Measurements from ENCODE around the gene PDGFD. TPM values are rescaled to one million over a fixed set of nuclear protein-coding genes. Genes with fewer than 3 reads are reported as not detected.

The PDGFD gene
- total RNA-seq, 1 experiment from 2014 or later, result 2.6 TPM

GRCh38 chr11:104043142-104043541 lies 120.8 kb downstream of the PDGFD start:
- no peak for ATAC-seq
- no peak for TF ChIP-seq CREM (CRISPR knock-in tag; IDR thresholded peaks at IDR 0.05)
- no peak for TF ChIP-seq STAT6 (CRISPR knock-in tag; conservative IDR thresholded peaks at IDR 0.05; ENCODE audit: low read depth)
- TF ChIP-seq ZNF532 (CRISPR knock-in tag; IDR thresholded peaks at IDR 0.05; ENCODE audit: borderline replicate concordance), result no peak
- TF ChIP-seq IRF2 (CRISPR knock-in tag; IDR thresholded peaks at IDR 0.05; ENCODE audit: borderline replicate concordance, low read depth), result no peak
- TF ChIP-seq FOXJ3 (CRISPR knock-in tag; IDR thresholded peaks at IDR 0.05; ENCODE audit: borderline replicate concordance), result no peak
- no peak for TF ChIP-seq E2F4 (CRISPR knock-in tag; IDR thresholded peaks at IDR 0.05; ENCODE audit: borderline replicate concordance, low read depth)
- TF ChIP-seq MYBL2 (CRISPR knock-in tag; IDR thresholded peaks at IDR 0.05), result no peak
- TF ChIP-seq ZNF317 (CRISPR knock-in tag; IDR thresholded peaks at IDR 0.05; ENCODE audit: borderline replicate concordance, low read depth), result no peak
- no peak for TF ChIP-seq GABPB1 (CRISPR knock-in tag; IDR thresholded peaks at IDR 0.05)
- no peaks in the 10 kb centered on the region for H3K4me1 Mint-ChIP-seq
- no peaks in the 10 kb centered on the region for H3K36me3 Mint-ChIP-seq
- H3K27ac Mint-ChIP-seq, result no peak overlapping the region
- H3K27me3 Mint-ChIP-seq (ENCODE audit: low read depth), result no peaks in the 10 kb centered on the region
- no peak for DNase-seq (ENCODE audit: low spot score)
- H3K4me3 Mint-ChIP-seq, result no peak overlapping the region
- no peaks in the 10 kb centered on the region for H3K9me3 Mint-ChIP-seq
- ChIA-PET CTCF (no interaction called here), POLR2A (no interaction called here)

DNA sequence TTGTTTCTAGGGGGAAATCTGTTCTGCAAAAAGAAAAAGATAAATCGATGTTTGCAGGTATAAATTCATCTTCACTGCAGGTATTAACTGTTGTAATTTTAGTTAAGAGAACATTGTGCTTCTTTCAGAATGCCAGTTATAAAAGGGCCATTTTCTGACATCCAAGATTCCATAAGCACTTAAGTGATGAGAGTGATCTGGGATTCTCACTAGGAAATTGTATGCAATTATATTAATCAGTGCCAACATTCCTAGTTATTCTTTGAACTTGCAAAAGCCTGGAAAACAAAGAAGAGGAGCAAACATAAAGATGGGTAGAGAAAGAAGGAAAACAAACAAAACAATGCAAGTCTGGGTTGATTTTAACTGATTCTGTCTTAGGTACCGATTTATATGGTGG lies 122.2 kb downstream of the PDGFD start:
- Mint-ChIP-seq H3K4me3 (no peak overlapping the region), H3K27me3 (ENCODE audit: low read depth) (no peaks in the 10 kb centered on the region), H3K9me3 (no peaks in the 10 kb centered on the region), H3K27ac (no peak overlapping the region; the same call in 1 of the 2 replicates), H3K4me1 (no peaks in the 10 kb centered on the region), H3K36me3 (no peaks in the 10 kb centered on the region)
- ChIA-PET POLR2A (no interaction called here), CTCF (no interaction called here)
- ATAC-seq (no peak), DNase-seq (ENCODE audit: low spot score) (no peak)
- TF ChIP-seq ERG (CRISPR knock-in tag; IDR thresholded peaks at IDR 0.05) (no peak), ZNF219 (CRISPR knock-in tag; IDR thresholded peaks at IDR 0.05; ENCODE audit: borderline replicate concordance) (no peak), KAT7 (CRISPR knock-in tag; IDR thresholded peaks at IDR 0.05; ENCODE audit: borderline replicate concordance) (no peak), NFYB (CRISPR knock-in tag; conservative IDR thresholded peaks at IDR 0.05; ENCODE audit: low read depth) (no peak), CREB1 (CRISPR knock-in tag; IDR thresholded peaks at IDR 0.05) (no peak), AR (CRISPR knock-in tag; IDR thresholded peaks at IDR 0.05) (no peak), SMAD4 (CRISPR knock-in tag; IDR thresholded peaks at IDR 0.05) (no peak), HMGA2 (CRISPR knock-in tag; IDR thresholded peaks at IDR 0.05) (no peak), CBFB (CRISPR knock-in tag; IDR thresholded peaks at IDR 0.05; ENCODE audit: low read depth) (no peak)
- TF ChIP-seq, protein P1, sequence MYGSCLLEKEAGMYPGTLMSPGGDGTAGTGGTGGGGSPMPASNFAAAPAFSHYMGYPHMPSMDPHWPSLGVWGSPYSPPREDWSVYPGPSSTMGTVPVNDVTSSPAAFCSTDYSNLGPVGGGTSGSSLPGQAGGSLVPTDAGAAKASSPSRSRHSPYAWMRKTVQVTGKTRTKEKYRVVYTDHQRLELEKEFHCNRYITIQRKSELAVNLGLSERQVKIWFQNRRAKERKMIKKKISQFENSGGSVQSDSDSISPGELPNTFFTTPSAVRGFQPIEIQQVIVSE (CRISPR knock-in tag; IDR thresholded peaks at IDR 0.05; ENCODE audit: borderline replicate concordance), result no peak
- TF ChIP-seq, protein P2, sequence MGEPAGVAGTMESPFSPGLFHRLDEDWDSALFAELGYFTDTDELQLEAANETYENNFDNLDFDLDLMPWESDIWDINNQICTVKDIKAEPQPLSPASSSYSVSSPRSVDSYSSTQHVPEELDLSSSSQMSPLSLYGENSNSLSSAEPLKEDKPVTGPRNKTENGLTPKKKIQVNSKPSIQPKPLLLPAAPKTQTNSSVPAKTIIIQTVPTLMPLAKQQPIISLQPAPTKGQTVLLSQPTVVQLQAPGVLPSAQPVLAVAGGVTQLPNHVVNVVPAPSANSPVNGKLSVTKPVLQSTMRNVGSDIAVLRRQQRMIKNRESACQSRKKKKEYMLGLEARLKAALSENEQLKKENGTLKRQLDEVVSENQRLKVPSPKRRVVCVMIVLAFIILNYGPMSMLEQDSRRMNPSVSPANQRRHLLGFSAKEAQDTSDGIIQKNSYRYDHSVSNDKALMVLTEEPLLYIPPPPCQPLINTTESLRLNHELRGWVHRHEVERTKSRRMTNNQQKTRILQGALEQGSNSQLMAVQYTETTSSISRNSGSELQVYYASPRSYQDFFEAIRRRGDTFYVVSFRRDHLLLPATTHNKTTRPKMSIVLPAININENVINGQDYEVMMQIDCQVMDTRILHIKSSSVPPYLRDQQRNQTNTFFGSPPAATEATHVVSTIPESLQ (CRISPR knock-in tag; IDR thresholded peaks at IDR 0.05), result no peak

All from WTC11 (cell line).